ENCODE measurements around the gene ARF6. TPM values are rescaled to one million over a fixed set of nuclear protein-coding genes. Genes with fewer than 3 reads are reported as not detected.
"Not testable (repeated sequence)": the region's sequence is repeated elsewhere in the genome, so short reads cannot be mapped to it uniquely, and the experiment has no call there.

Gene ARF6
- total RNA-seq, 1 donor from 2014 or later = 25.1 TPM

DNA sequence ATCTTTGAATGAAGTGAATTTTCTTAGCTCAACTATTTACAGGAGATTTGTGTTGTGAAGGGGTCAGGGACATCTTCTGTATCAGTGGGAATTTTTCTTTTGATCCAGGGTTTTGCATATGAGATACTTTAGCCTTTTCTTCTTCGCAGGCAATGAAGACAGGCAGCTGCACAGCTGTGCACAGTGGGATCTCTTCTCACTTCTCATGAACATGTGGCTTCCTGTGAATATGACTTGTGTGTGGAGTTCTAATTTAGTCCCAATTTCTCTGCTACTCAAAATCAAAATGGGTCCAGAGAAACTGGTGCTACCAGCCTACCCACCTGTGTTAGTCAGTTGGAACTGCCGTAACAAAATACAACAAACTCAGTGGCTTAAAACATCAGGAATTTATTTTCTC is 37.8 kb downstream of the ARF6 start:
- ATAC-seq (no peak), DNase-seq (ENCODE audit: missing footprints) (no peak)
- intact Hi-C loops (cut with DNase I) = no loop called here

DNA sequence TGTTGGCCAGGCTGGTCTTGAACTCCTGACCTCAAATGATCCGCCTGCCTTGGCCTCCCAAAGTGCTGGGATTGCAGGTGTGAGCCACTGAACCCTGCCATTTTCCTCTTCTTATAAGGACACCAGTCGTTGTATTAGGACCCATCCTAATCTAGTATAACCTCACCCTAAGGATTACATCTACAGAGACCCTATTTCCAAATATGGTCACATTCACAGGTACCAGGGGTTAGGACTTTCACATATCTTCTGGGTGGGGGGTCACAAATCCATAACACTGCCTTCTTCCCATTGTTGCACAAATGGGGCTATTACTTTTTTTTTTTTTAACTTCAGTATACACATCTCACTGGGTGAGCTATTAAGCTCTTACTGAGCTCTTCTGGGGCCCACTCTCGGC is 38.6 kb downstream of the ARF6 start:
- DNase-seq (ENCODE audit: missing footprints) (no peak), ATAC-seq (no peak)
- intact Hi-C loops (cut with DNase I) = no loop called here

DNA sequence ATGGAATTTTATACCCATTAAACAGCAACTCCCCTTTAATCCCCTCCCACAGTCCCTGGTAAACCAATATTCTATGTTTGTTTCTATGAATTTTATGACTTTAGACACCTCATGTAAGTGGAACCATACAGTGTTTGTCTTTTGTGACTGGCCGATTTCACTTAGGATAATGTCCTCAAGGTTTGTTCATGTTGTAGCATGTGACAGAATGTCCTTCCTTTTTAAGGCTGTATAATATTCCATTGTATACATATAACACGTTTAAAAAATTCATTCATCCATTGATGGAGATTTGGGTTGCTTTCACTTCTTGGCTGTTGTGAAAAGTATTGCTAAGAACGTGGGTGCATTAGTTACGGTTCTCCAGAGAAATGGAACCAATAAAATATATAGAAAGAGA is 40.2 kb downstream of the ARF6 start:
- DNase-seq (ENCODE audit: missing footprints) = no peak
- no peak for ATAC-seq
- intact Hi-C loops (cut with DNase I) = no loop called here

DNA sequence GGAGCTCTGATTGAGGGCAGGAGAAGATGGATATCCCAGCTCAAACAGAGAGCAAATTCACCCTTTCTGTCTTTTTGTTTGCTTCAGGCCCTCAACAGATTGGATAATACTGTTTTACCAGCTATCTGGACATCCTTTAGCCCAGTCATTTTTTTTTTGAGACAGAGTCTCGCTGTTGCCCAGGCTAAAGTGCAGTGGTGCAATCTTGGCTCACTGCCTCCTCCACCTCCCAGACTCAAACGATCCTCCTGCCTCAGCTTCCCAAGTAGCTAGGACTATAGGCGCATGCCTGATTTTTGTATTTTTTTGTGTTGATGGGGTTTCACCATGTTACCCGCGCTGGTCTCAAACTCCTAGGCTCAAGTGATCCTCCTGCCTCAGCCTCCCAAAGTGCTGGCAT is 40.8 kb downstream of the ARF6 start:
- DNase-seq (ENCODE audit: missing footprints) = no peak
- intact Hi-C loops (cut with DNase I) = no loop called here
- ATAC-seq = no peak

DNA sequence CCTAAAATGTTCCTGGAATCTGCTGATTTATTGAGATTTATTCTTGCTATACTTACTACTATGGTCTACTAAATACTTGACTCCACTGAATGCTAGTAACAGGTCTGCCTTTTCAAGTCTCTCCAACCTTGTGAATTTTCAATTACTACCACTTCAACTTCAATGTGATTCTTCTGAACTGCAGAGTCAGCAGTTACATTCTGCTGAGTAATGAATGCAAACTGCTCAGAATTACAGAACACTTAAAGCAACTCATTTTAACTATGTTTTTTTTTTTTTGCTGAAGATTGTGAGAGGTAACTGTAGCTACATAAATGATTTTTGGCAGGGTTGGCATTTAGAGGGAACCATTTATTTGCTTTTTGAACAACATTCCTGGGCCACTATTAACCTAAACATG is 41.8 kb downstream of the ARF6 start:
- ATAC-seq (no peak), DNase-seq (ENCODE audit: missing footprints) (no peak)
- intact Hi-C loops (cut with DNase I) = no loop called here

DNA sequence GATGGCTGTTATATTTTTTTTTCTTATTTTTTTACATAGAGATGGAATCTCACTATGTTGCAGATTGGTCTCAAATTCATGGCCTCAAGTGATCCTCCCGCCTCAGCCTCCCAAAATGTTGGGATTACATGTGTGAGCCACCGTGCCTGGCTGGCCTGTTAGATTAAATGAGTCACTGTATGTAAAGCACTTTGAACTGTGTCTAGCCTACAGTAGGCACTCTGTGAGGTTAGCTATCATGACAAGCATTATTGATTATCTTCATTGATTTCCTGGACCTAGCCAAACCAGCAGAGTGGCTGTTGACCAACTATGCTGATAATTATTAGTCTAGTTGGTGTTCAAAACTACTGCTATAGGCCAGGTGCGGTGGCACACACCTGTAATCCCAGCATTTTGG is 42.6 kb downstream of the ARF6 start:
- ATAC-seq (no peak), DNase-seq (ENCODE audit: missing footprints) (no peak)
- intact Hi-C loops (cut with DNase I) = no loop called here

DNA sequence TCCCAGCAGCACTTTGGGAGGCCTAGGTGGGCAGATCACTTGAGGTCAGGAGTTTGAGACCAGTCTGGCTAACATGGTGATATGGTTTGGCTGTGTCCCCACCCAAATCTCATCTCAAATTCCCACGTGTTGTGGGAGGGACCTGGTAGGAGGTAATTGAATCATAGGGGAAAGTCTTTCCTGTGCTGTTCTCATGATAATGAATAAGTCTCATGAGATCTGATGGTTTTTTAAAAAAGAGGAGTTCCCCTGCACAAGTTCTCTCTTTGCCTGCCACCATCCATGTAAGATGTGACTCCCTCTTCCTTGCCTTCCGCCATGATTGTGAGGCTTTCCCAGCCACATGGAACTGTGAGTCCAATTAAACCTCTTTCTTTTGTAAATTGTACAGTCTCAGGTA is 43.4 kb downstream of the ARF6 start:
- intact Hi-C loops (cut with DNase I); ATAC-seq; DNase-seq (ENCODE audit: missing footprints): not testable (repeated sequence)

DNA sequence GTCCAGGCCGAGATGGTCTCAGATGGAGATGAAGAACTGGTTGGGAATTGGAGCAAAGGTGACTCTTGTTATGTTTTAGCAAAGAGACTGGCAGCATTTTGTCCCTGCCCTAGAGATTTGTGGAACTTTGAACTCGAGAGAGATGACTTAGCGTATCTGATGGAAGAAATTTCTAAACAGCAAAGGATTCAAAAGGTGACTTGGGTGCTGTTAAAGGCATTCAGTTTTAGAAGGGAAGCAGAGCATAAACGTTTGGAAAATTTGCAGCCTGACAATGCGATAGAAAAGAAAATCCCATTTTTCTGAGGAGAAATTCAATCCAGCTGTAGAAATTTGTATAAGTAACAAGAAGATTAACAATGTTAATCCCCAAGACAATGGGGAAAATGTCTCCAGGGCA is 44.0 kb downstream of the ARF6 start:
- ATAC-seq; DNase-seq (ENCODE audit: missing footprints); intact Hi-C loops (cut with DNase I): not testable (repeated sequence)

DNA sequence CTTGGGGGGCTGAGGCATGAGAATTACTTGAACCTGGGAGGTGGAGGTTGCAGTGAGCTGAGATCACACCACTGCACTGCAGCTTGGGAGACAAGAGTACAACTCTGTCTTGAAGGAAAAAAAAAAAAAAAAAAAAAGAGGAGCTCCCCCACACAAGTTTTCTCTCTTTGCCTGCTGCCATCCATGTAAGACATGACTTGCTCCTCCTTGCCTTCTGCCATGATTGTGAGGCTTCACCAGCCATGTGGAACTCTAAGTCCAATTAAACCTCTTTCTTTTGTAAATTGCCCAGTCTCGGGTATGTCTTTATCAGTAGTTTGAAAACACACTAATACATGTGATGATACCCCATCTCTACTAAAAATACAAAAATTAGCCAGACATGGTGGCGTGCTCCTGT is 46.3 kb downstream of the ARF6 start:
- ATAC-seq; intact Hi-C loops (cut with DNase I); DNase-seq (ENCODE audit: missing footprints): not testable (repeated sequence)

DNA sequence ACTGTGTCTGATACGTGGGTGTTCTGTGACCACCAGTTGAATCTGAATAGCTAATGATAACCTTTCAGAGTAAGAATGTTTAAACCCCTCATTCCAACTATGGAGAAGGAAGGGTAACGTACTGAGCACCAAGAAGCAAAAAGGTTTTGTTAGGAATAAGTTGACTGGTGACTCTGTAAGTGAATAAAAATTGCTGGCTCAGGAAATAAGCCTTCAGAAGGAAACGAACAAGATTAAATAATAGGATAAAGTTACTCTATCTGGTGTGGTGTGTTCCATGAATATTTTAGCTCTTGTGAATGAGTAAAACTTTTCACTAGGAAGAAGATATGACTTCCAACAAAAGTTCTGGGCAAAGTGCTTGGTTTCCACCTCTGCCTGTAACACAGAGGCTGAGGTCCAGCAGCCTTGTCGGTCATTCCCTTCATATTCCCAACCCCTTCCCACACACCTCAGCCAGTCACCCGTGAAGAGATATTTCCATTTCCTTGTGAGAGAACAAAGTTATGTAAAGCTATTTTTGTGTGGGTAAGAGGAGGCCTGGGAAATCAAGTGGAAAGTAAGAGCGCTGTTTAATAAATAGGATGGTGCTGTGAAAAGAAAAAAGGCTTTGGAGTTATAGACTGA is 47.1 kb downstream of the ARF6 start:
- DNase-seq (ENCODE audit: missing footprints) = no peak
- intact Hi-C loops (cut with DNase I) = no loop called here
- ATAC-seq = no peak

DNA sequence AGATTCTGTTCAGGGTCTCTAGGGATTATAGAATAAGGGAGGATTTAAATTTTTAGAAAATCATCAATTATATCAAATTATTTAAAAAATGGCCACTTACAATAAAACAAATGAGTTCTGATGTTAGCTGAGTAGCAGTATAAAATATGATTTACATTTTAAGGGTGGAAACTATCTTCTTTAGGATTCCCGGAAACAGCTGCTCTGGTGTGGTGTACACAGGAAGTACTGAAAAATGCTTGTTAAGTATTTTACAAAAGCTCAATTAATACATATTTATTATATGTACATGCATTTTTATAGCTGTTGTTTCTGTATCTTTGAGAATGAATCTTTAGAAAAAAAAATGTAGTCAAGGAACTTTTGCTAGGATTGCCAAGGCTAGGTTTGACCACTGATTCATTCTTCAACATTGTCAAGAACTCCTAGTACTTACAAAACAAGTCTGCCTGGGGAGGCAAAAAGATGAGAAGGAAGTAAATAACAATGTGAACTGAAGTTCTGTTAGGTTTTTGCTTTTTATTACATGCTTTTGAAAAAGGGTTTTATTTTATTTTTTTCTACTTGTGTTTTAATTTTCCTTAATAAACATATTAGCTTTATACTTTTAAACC is 48.0 kb downstream of the ARF6 start:
- intact Hi-C loops (cut with DNase I) = no loop called here
- ATAC-seq (no peak), DNase-seq (ENCODE audit: missing footprints) (no peak)

DNA sequence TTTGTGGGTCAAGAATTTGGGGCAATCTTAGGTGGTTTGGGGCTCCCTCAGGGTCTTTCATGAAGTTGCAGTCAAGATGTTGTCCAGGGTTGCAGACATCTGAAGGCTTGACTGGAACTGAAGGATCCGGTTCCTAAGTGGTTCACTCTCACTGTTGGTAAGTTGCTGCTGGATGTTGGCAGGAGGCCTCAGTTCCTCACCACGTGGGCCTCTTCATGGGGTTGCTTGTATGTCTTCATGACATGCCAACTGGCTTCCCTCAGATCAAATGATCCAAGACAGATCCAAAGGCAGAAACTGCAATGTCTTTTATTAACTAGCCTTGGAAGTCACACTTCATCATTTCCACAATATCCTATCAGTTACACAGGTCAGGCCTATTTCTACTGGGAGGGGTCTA is 49.2 kb downstream of the ARF6 start:
- no peak for ATAC-seq
- intact Hi-C loops (cut with DNase I) = no loop called here

DNA sequence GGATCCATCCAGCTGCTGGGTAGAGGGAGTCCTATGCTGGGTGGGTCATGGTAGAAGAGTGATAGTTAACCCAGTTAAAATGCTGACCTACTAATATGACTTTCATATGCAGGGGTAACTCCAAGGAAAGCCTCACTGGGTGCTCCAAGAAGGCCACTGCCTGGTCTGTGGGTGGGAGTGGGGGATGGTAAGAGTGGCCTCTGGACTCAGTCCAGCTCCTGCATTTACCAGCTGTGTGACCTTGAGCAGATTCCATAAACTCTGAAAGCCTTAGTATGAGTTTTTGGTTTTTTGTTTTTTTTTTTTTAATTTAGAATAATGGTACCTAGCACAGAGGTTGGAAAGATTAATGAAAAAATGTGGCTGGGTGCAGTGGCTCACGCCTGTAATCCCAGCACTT is 51.6 kb downstream of the ARF6 start:
- DNase-seq (ENCODE audit: missing footprints) = no peak
- intact Hi-C loops (cut with DNase I) = no loop called here
- ATAC-seq = no peak

More for the DNA sequence above, 49.2 kb downstream of the ARF6 start:
- DNase-seq (ENCODE audit: missing footprints) = no peak

DNA sequence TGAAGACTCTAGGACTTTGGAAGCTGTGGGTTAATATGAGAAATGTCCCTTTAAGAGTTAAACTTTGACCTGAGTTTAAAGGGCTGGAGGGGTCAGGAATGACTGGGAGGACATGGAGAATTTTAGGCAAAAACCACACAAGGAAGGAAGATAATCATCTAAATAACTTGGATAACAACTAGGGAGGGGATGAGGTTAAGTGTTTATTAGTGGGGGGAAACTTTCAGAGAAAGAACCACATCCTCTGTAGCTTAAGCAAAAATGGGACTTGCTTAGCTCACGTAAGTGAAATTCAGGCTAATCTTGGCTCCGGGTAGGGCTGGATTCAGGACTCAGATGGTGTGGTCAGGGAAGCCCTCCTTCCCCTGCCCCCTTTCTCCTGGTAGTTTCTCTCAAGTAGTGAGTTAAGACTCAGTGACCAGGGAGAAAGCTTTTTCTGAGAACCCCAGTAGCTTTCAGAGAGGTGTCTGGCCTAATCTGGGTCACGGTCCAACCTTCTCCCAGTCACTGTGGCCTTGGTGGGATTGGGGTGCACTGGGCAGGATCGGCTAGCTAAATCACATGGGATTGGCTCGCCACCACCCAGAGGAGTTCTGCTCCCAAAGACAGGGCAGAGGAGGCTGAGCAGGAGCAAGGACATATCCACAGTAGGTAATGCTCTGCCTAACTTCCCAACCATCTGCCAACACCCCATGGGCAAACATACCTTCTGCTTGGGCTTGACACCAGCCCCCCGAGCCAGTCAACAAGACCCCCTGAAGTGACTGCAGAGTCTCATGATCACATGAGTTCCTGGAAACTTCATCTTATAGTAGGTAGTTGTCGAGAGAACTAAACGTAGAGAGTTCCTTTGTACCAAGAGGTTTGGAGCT is 52.8 kb downstream of the ARF6 start:
- DNase-seq (ENCODE audit: missing footprints) = no peak
- intact Hi-C loops (cut with DNase I) = loop anchor here (5.0 kb wide), 1 partner anchor 53 kb away; the partner anchor contains the start of gene ARF6
- ATAC-seq = no peak

Other genes with a start within 250 kb of the ARF6 start
- 0.54 TPM for gene POLE2, start 204.9 kb upstream of the ARF6 start, total RNA-seq
- gene KLHDC1, start 200.0 kb upstream of the ARF6 start, total RNA-seq = 7.1 TPM
- gene KLHDC2, start 124.9 kb upstream of the ARF6 start, total RNA-seq = 84.4 TPM
- gene NEMF, start 40.3 kb upstream of the ARF6 start, total RNA-seq = 60.5 TPM
- 3.2 TPM for gene VCPKMT, start 223.5 kb downstream of the ARF6 start, total RNA-seq

Measured in Right ventricle myocardium inferior (tissue), 1 donor.